H9 (cell line): ENCODE data around the gene WAC. TPM values are rescaled to one million over a fixed set of nuclear protein-coding genes. Genes with fewer than 3 reads are reported as not detected.

Source experiments
- DNase-seq: peaks from one replicate; pipeline ENCODE4 v3.0.0-alpha.2; 2017
- H2AFZ ChIP-seq: one replicate; pipeline ENCODE4 v1.6.1; 2013; ENCODE audit warnings: mild to moderate bottlenecking, low read length, control low read depth, moderate library complexity
- H2AK5ac ChIP-seq: 2 replicates; pipeline ENCODE4 v1.6.1; 2013; ENCODE audit warnings: low read length, control low read depth, mixed read lengths; ENCODE audit not compliant: insufficient read length
- H2BK120ac ChIP-seq: one replicate; pipeline ENCODE4 v1.6.1; 2013; ENCODE audit warnings: low read depth, mild to moderate bottlenecking, low read length, control low read depth, inconsistent platforms; ENCODE audit not compliant: poor library complexity, severe bottlenecking
- H2BK12ac ChIP-seq: 2 replicates; pipeline ENCODE4 v1.6.1; 2013; ENCODE audit warnings: low read length, control low read depth, mixed read lengths, low read depth; ENCODE audit not compliant: insufficient read length
- H2BK15ac ChIP-seq: 2 replicates; pipeline ENCODE4 v1.6.1; 2013; ENCODE audit warnings: low read depth, low read length, control low read depth
- H2BK20ac ChIP-seq: one replicate; pipeline ENCODE4 v1.6.1; 2013; ENCODE audit warnings: low read depth, mild to moderate bottlenecking, low read length, control low read depth, inconsistent platforms; ENCODE audit not compliant: poor library complexity, severe bottlenecking
- H2BK5ac ChIP-seq: 2 replicates; pipeline ENCODE4 v1.6.1; 2013; ENCODE audit warnings: low read length, control low read depth, mixed read lengths; ENCODE audit not compliant: insufficient read length
- H3K14ac ChIP-seq: 2 replicates; pipeline ENCODE4 v1.6.1; 2013; ENCODE audit warnings: low read length, control low read depth; ENCODE audit not compliant: insufficient read depth
- H3K18ac ChIP-seq: 2 replicates; pipeline ENCODE4 v1.6.1; 2013; ENCODE audit warnings: low read depth, mild to moderate bottlenecking, mixed read lengths, low read length, control low read depth; ENCODE audit not compliant: insufficient read length
- H3K23ac ChIP-seq: 2 replicates; pipeline ENCODE4 v1.6.1; 2013; ENCODE audit warnings: low read length, control low read depth, mixed read lengths, low read depth; ENCODE audit not compliant: insufficient read length
- H3K23me2 ChIP-seq: 2 replicates; pipeline ENCODE4 v1.6.1; 2013; ENCODE audit warnings: low read depth, mild to moderate bottlenecking, mixed read lengths, low read length, control low read depth; ENCODE audit not compliant: insufficient read length, poor library complexity, severe bottlenecking
- H3K27ac ChIP-seq: 2 replicates; pipeline ENCODE4 v1.5.1; 2013; ENCODE audit warnings: low read length, control low read depth, mixed read lengths, low read depth; ENCODE audit not compliant: insufficient read length
- H3K27me3 ChIP-seq: 2 replicates; pipeline ENCODE4 v1.6.1; 2013; ENCODE audit warnings: low read length, control low read depth, inconsistent platforms; ENCODE audit not compliant: insufficient read depth
- H3K4ac ChIP-seq: 2 replicates; pipeline ENCODE4 v1.6.1; 2013; ENCODE audit warnings: low read depth, mild to moderate bottlenecking, control low read depth, inconsistent platforms, low read length, moderate library complexity
- H3K4me1 ChIP-seq: 2 replicates; pipeline ENCODE4 v1.6.1; 2013; ENCODE audit warnings: low read length, control low read depth, inconsistent platforms; ENCODE audit not compliant: insufficient read depth
- H3K4me2 ChIP-seq: 2 replicates; pipeline ENCODE4 v1.6.1; 2013; ENCODE audit warnings: low read length, control low read depth, mixed read lengths; ENCODE audit not compliant: insufficient read length, insufficient read depth
- H3K56ac ChIP-seq: 2 replicates; pipeline ENCODE4 v1.6.1; 2013; ENCODE audit warnings: low read depth, mild to moderate bottlenecking, mixed read lengths, low read length, control low read depth; ENCODE audit not compliant: insufficient read length
- H3K79me1 ChIP-seq: 2 replicates; pipeline ENCODE4 v1.6.1; 2013; ENCODE audit warnings: low read depth, mild to moderate bottlenecking, moderate library complexity, low read length, control low read depth, inconsistent platforms; ENCODE audit not compliant: insufficient read depth, poor library complexity, severe bottlenecking
- H3K79me2 ChIP-seq: 2 replicates; pipeline ENCODE4 v1.6.1; 2013; ENCODE audit warnings: low read length, control low read depth, inconsistent platforms; ENCODE audit not compliant: insufficient read depth
- H3K9ac ChIP-seq: 2 replicates; pipeline ENCODE4 v1.6.1; 2013; ENCODE audit warnings: low read length, control low read depth, mixed read lengths; ENCODE audit not compliant: insufficient read length; ENCODE audit errors: extremely low read depth
- H3K9me3 ChIP-seq: one replicate; pipeline ENCODE4 v1.6.1; 2013; ENCODE audit warnings: low read depth, low read length, inconsistent platforms; ENCODE audit not compliant: control insufficient read depth
- H3T11ph ChIP-seq: one replicate; pipeline ENCODE4 v1.6.1; 2013; ENCODE audit warnings: mild to moderate bottlenecking, low read length, control low read depth, inconsistent platforms
- H4K20me1 ChIP-seq: one replicate; pipeline ENCODE4 v1.6.1; 2013; ENCODE audit not compliant: control insufficient read depth, insufficient read length, insufficient read depth
- H4K5ac ChIP-seq: 2 replicates; pipeline ENCODE4 v1.6.1; 2013; ENCODE audit warnings: low read depth, mild to moderate bottlenecking, mixed read lengths, low read length, control low read depth; ENCODE audit not compliant: insufficient read length
- H4K8ac ChIP-seq: replicated peaks from 2 replicates; pipeline ENCODE4 v1.6.1; 2013; ENCODE audit warnings: low read length, control low read depth, mixed read lengths, low read depth; ENCODE audit not compliant: insufficient read length
- H4K91ac ChIP-seq: 2 replicates; pipeline ENCODE4 v1.6.1; 2013; ENCODE audit warnings: low read depth, mild to moderate bottlenecking, moderate library complexity, mixed read lengths, low read length, control low read depth; ENCODE audit not compliant: insufficient read length
- H3K27ac Mint-ChIP-seq, 3 experiments: 2 replicates in 2 of 3; 3 replicates in 1 of 3; pipeline ENCODE4 v1.8.0; 2020 to 2021; ENCODE audit warnings: mixed read lengths in 3 of 3, mild to moderate bottlenecking in 1 of 3, moderate library complexity in 1 of 3
- H3K27me3 Mint-ChIP-seq: 2 replicates; pipeline ENCODE4 v1.8.0; 2021; ENCODE audit warnings: low read depth, mild to moderate bottlenecking, moderate library complexity, mixed read lengths
- H3K36me3 Mint-ChIP-seq, 3 experiments: 2 replicates in 2 of 3; 3 replicates in 1 of 3; pipeline ENCODE4 v1.8.0; 2020 to 2021; ENCODE audit warnings: low read depth in 3 of 3, mixed read lengths in 3 of 3; ENCODE audit not compliant: insufficient read depth in 1 of 3
- H3K4me1 Mint-ChIP-seq, 2 experiments: 2 replicates each; pipeline ENCODE4 v1.8.0; 2020; ENCODE audit warnings: mixed read lengths in 2 of 2
- H3K4me3 Mint-ChIP-seq, 2 experiments: 2 replicates in 1 of 2; 3 replicates in 1 of 2; pipeline ENCODE4 v1.8.0; 2020 to 2021; ENCODE audit warnings: mild to moderate bottlenecking in 2 of 2, mixed read lengths in 2 of 2, moderate library complexity in 1 of 2
- H3K9me3 Mint-ChIP-seq, 2 experiments: 2 replicates in 1 of 2; 3 replicates in 1 of 2; pipeline ENCODE4 v1.8.0; 2020; ENCODE audit warnings: mild to moderate bottlenecking in 2 of 2, mixed read lengths in 2 of 2, moderate library complexity in 1 of 2
- CTCF ChIP-seq: fragments of 200-600 bp; sonication (generic); conservative IDR thresholded peaks from 3 replicates; pipeline ENCODE4 v1.8.0; 2021; ENCODE audit warnings: antibody characterized with exemption, mild to moderate bottlenecking
- WGBS: extraction: QIAGEN DNeasy Blood & Tissue Kit; methylation state at CpG from one replicate; pipeline ENCODE4 v1.1.7; 2013; ENCODE audit warnings: missing lambda C conversion rate, low lambda C conversion rate, mixed read lengths; ENCODE audit not compliant: insufficient read length; ENCODE audit errors: extremely low coverage; 5-methylcytosine and 5-hydroxymethylcytosine counted together
- total RNA-seq: library from RNA; stranded (reverse); gene quantifications from 2 replicates; pipeline ENCODE4 v1.2.1, GENCODE V29; 2021

The WAC gene
- total RNA-seq, 1 experiment from 2014 or later = 130 TPM

- no peak overlapping the region for H3K18ac ChIP-seq
- no peak overlapping the region for H3K4me2 ChIP-seq
- H3K23ac ChIP-seq = no peak overlapping the region
- Mint-ChIP-seq H3K36me3 (peaks cover 21 to 26% (median 22%) of the 10 kb centered on the region in 3 experiments), H3K9me3 (no peaks in the 10 kb centered on the region), H3K4me3 (peak overlapping the region; percentile 98; a peak in 3 of 5 replicates), H3K4me1 (peaks cover 32 to 34% of the 10 kb centered on the region in 2 experiments), H3K27ac (no peak overlapping the region), H3K27me3 (no peaks in the 10 kb centered on the region; the same call in 1 of the 2 replicates)
- no peak overlapping the region for H2AFZ ChIP-seq
- no peak overlapping the region for H2AK5ac ChIP-seq
- no peak for DNase-seq
- H2BK5ac ChIP-seq = no peak overlapping the region
- H3K79me2 ChIP-seq = peaks cover 14% of the 10 kb centered on the region; the same call in 1 of the 2 replicates
- H3K9me3 ChIP-seq = no peaks in the 10 kb centered on the region
- H4K5ac ChIP-seq = no peak overlapping the region
- H3K23me2 ChIP-seq = peaks cover 9% of the 10 kb centered on the region
- no peak overlapping the region for H3K56ac ChIP-seq
- H3K79me1 ChIP-seq = peaks cover 7% of the 10 kb centered on the region
- no peaks in the 10 kb centered on the region for H4K20me1 ChIP-seq
- H2BK120ac ChIP-seq = no peak overlapping the region
- no peak overlapping the region for H2BK15ac ChIP-seq
- H3K9ac ChIP-seq = no peak overlapping the region
- H3K27me3 ChIP-seq = no peaks in the 10 kb centered on the region
- no peak overlapping the region for H3K14ac ChIP-seq
- TF ChIP-seq CTCF = no peak
- no CpG with 5 or more reads among the region's 3 CpGs for WGBS
- no peak overlapping the region for H4K8ac ChIP-seq
- no peaks in the 10 kb centered on the region for H3K4me1 ChIP-seq
- no peak overlapping the region for H2BK12ac ChIP-seq
- no peak overlapping the region for H3T11ph ChIP-seq
- no peak overlapping the region for H3K27ac ChIP-seq
- H2BK20ac ChIP-seq = no peak overlapping the region
- no peak overlapping the region for H4K91ac ChIP-seq
- no peak overlapping the region for H3K4ac ChIP-seq
Measured at GRCh38 chr10:28530751-28531150, 2.2 kb upstream of the WAC start.
